Measurements from ENCODE around the gene TTC23. TPM values are rescaled to one million over a fixed set of nuclear protein-coding genes. Genes with fewer than 3 reads are reported as not detected.

TTC23 gene
- total and polyA plus RNA-seq, 2 donors (not counting 3 experiments of a cell fraction or from before 2014, with no cell fraction given) = 4.1 to 27.3 TPM

DNA sequence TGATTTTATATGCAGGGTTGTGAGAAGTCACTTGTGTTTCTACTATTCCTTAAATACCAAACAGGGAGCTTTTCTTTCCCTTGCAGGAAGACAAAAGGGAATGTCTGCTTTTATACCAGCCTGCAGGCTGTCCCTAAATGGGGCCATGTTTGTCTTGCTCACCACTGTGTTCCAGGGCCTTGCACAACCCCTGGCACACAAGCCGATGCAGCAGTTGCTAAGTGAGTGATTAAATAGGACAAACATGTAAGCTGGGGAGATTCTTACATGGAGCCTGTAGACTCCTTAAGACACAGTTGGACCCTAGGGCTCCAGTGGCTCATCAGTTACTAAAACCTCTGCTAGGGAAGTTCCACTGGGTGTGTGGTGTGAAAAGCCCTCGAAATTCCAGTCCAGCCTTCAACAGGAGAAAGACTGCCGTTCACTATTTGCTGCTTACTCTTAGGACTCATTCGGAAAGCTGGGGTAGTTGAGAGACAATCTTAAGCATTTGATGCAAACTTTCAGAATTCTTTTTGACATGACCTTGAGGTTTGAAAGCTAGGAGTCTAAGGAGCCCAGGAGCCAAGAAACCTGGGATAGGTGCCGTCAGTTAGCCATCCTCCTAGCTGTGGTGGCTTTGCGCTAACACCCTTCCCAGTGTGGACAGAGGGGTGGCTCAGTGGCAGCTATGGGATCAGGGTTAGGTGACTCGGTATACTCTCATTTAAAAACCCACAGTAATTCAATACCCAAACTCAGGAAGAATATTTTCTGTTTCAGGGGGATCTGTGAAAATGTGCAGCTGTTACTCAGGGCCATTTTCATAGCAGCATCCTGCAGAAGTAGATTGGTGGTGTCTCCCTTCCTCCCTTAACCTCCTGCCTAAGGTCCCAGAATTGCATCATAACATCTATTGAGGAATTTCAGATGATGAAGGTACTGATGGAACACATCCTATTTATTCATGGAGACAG lies 105.4 kb downstream of the TTC23 start:
- Histone ChIP-seq H2AFZ (ENCODE audit: low read depth, low read length) (no peak overlapping the region), H3K4me2 (ENCODE audit: insufficient read depth, low read length) (no peak overlapping the region), H3K9me1 (replicated peaks; ENCODE audit: control insufficient read depth, extremely low read depth, insufficient read depth, low read length) (no peaks in the 10 kb centered on the region), H3K27ac (ENCODE audit: insufficient read depth, low read depth, low read length) (no peak overlapping the region), H3K27me3 (ENCODE audit: control insufficient read depth in 2 of 2, insufficient read depth in 2 of 2, low read length in 2 of 2) (no peaks in the 10 kb centered on the region), H3K4me3 (replicated peaks in 1 of 3; ENCODE audit: insufficient read depth in 1 of 3, low read depth in 1 of 3, low read length in 3 of 3) (no peak overlapping the region), H3K9ac (replicated peaks; ENCODE audit: extremely low read depth, insufficient read depth, low read length) (no peak overlapping the region), H3K79me2 (ENCODE audit: control insufficient read depth, insufficient read depth, low read length) (no peaks in the 10 kb centered on the region), H3K9me3 (replicated peaks; ENCODE audit: control insufficient read depth, insufficient read depth, low read length) (no peaks in the 10 kb centered on the region), H4K20me1 (replicated peaks; ENCODE audit: control insufficient read depth, extremely low read depth, insufficient read depth, low read length) (no peaks in the 10 kb centered on the region), H3K4me1 (ENCODE audit: control insufficient read depth, extremely low read depth, insufficient read depth, low read length) (no peaks in the 10 kb centered on the region), H3K36me3 (ENCODE audit: control insufficient read depth in 2 of 2, extremely low read depth in 1 of 2, insufficient read depth in 2 of 2, low read length in 2 of 2) (peaks cover 0 to 2% of the 10 kb centered on the region in 2 experiments)
- intact Hi-C loops (cut with micrococcal nuclease) = no loop called here
- no TSS peak for BruUV-seq (replicated peaks)
- CTCF ChIA-PET = interaction anchor here (1.1 to 1.7 kb wide), 3 partner anchors 12 to 44 kb away, joined by 3 to 7 read pairs (median 4); no protein-coding TSS in a partner anchor
- POLR2A ChIA-PET = no interaction called here
- FAIRE-seq = no peak
- dilution Hi-C loops (cut with MboI; ENCODE audit: extremely low pct_ligation_motif_present, low sequenced_read_pairs) = no loop called here
- no peak for DNase-seq (ENCODE audit: low read depth, low spot score)
- no peak for TF ChIP-seq JUN (IDR thresholded peaks at IDR 0.05; ENCODE audit: borderline replicate concordance, insufficient read depth, insufficient read length, low read depth)
- TF ChIP-seq FOS (IDR thresholded peaks at IDR 0.05; ENCODE audit: borderline replicate concordance, insufficient read depth, low read length) = no peak
- TF ChIP-seq GATA2 (IDR thresholded peaks at IDR 0.05; ENCODE audit: insufficient read depth, insufficient read length, low read depth, low read length) = no peak
- no peak for TF ChIP-seq MYC (IDR thresholded peaks at IDR 0.05; ENCODE audit: low read depth, low read length)
- TF ChIP-seq, protein P1, sequence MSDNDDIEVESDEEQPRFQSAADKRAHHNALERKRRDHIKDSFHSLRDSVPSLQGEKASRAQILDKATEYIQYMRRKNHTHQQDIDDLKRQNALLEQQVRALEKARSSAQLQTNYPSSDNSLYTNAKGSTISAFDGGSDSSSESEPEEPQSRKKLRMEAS (IDR thresholded peaks at IDR 0.05; ENCODE audit: insufficient read depth, insufficient read length) = no peak
- TF ChIP-seq EZH2 (IDR thresholded peaks at IDR 0.05; ENCODE audit: borderline replicate concordance, low read depth, low read length, severe bottlenecking) = no peak
- no peak for TF ChIP-seq POLR2A (IDR thresholded peaks at IDR 0.05; ENCODE audit: low read depth, low read length)
- TF ChIP-seq, protein P2, sequence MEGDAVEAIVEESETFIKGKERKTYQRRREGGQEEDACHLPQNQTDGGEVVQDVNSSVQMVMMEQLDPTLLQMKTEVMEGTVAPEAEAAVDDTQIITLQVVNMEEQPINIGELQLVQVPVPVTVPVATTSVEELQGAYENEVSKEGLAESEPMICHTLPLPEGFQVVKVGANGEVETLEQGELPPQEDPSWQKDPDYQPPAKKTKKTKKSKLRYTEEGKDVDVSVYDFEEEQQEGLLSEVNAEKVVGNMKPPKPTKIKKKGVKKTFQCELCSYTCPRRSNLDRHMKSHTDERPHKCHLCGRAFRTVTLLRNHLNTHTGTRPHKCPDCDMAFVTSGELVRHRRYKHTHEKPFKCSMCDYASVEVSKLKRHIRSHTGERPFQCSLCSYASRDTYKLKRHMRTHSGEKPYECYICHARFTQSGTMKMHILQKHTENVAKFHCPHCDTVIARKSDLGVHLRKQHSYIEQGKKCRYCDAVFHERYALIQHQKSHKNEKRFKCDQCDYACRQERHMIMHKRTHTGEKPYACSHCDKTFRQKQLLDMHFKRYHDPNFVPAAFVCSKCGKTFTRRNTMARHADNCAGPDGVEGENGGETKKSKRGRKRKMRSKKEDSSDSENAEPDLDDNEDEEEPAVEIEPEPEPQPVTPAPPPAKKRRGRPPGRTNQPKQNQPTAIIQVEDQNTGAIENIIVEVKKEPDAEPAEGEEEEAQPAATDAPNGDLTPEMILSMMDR (IDR thresholded peaks at IDR 0.05; ENCODE audit: extremely low read depth in 1 of 2, insufficient read depth in 1 of 2, low read depth in 1 of 2, low read length in 2 of 2) = no peak
- TF ChIP-seq POLR2AphosphoS5 (IDR thresholded peaks at IDR 0.05; ENCODE audit: insufficient read depth, low read depth, low read length) = no peak

All from endothelial cell of umbilical vein (primary cell).